Activated T-cell treated with anti-CD3 and anti-CD28 coated beads for 24 hours (primary cell): ENCODE results near the gene EPM2A.
A peak's percentile ranks its signal among the peaks of the same experiment; 100 is the strongest.
"Not testable (repeated sequence)": the region's sequence is repeated elsewhere in the genome, so short reads cannot be mapped to it uniquely, and the experiment has no call there.

Source experiments
- DNase-seq: peaks from one replicate; pipeline ENCODE4 v3.0.0-alpha.2; 2020; ENCODE audit warnings: low read depth

The EPM2A gene

DNA sequence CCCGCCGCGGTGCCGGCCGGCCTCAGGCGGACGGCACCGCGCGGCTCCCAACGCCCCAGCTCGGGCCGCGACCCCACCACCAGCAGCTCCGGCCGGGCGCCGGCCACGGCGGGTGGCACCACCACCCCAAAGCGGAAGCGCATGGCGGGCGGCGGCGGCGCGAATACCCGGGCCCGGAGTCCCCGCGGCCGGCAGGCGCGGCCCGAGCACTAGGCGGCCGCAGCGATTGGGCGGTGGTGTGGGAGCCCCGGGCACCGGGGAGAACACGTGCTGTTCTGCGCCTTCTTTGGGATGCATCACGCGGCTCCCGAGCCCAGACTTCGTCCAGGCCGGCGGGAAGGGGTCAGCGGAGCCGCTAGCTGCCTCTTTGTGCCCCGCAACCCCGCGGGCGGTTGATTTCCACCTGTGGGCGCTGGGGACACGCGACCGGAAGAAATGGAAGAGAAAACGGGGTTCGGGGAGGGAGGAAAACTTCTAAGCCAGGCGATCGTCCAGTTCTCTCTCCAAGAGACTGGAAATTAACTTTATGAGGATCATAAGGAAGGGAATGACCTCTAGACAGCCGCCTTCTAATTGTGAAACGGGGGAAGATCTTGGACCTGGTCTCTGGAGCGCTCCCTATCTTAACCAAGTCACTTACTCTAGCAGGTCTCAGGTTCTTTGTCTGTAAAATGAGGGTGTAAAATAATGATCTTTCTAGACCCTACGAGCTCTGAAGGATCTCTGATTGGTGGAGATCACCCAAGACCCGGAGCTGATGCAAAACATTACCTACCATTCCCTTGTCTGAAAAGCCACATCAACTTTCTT lies at the start of gene EPM2A:
EPM2A (minus strand) TSS at position 165 of the 810 bp plus-strand sequence; CDS start at position 143, 22 bp downstream.
- DNase-seq = peak; percentile 35

DNA sequence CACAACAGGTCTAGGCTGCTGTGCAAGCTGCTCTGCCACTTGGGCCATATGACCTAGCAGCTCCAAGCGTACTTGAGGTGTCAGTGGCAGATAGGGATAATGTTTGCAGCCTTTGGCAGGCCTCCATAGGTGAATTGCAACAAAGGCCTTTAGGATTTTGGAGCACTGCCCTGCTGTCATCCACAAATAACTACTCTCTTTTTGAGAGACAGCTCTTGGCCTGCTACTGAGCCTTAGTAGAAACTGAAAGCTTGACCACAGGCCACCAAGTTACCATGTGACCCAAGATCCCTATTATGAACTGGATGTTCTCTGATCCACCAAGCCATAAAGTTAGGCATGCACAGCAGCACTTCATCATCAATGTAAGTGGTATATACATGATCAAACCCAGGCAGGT lies 49.4 kb upstream of the EPM2A start:
- DNase-seq = no peak

DNA sequence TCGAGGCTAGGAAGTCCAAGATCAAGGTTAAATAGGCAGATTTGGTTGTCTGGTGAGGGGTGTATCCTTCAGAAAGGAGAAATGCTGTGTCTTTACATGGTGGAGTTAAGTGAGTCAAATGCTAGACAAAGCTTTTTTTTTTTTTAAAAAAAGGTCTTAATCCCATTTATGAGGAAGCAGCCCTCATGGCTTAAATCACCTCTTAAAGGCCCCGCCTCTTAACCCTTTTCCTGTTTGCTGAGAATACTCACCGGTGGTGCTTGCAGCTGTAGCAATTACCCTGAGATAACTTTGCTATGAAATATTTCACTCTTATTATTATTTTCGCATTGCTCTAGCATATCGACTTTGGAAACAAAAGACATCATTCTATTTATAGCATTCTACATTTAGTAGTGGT lies 48.5 kb upstream of the EPM2A start:
- no peak for DNase-seq

DNA sequence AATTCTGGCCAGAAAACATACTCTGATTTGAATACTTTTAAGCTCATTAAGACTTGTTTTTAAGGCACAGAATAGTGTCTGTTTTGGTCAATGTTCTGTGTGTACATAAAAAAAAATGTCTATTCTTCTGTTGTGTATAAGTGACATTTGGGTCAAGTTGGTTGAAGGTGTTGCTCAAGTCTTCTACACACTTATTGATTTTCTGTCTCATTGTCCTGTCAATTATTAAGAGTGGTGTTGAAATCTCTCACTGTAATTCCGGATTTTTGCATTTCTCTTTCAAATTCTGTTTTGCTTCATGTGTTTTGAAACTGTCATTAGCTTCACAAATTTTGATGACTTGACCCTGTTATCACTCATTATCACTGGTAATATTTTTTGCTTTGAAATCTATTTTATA lies 37.5 kb upstream of the EPM2A start:
- no peak for DNase-seq

DNA sequence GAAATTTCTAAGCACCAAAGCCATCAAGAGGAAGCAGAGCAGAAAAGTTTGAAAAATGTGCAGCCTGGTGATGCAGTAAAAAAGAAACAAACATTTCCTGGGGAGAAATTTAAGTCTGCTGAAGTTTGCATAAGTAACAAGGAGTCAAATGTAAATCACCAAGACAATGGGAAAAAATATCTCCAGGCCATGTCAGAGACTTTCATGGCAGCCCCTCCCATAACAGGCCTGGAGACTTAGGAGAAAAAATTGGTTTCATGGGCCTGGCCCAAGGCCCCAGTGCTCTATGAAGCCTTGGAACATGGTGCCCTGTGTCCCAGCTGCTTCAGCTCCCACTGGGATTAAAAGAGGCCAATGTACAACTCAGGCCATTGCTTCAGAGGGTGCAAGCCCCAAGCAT lies 30.1 kb upstream of the EPM2A start:
- no peak for DNase-seq

DNA sequence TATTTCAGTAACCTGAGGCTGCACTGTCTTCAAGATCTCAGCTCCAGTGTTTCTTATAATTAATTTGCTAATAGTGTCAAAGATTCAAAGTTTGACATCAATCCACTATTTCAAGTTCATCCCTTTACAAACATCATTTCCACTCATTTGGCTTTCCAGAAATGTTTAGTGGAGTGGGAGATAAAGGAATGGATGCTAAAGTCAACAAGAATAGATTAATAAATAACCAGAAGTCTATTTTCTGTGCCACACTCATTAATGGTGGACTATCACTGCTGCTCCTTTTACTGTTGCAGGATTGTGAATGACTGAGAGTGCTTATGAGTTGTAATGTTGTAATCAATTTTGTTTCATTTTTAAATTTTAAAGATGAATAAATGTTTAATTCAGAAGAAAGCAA lies 28.4 kb upstream of the EPM2A start:
- no peak for DNase-seq

DNA sequence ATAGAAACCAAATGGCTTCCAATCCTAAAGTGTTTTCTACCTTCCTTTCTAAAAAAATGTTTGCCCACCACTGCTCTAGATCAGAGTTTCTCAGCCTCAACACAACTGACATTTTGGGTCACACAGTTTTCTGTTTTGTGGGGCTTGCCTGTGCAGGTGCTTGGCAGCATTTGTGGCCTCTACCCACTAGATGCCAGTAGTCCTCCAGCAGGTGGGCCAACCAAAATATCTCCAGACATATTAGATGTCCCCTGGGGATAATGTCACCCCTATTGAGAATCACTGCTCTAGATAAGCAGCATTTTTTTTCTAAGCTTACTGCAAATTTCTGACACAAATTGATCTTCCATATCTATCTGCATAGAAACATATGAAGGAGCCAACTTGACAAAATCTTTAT lies 26.3 kb upstream of the EPM2A start:
- no peak for DNase-seq

DNA sequence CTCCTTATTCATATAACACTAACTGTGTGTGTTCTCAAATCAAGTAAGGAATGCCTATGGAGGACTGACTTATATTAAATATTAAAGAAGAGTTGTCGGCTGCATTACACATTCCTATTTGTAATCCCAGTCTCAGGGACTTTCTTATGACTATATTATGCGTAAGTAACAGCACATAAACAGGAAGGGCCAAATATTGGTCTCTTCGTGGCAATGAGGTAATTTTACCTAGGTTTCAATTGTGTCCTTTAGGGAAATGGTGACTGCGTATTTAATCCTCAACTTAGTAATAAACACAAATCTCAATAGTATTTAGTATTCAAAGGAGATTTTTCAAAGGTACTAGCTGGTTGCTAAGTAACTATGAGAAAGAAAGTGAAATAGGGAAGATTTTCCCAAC lies 22.8 kb upstream of the EPM2A start:
- no peak for DNase-seq

DNA sequence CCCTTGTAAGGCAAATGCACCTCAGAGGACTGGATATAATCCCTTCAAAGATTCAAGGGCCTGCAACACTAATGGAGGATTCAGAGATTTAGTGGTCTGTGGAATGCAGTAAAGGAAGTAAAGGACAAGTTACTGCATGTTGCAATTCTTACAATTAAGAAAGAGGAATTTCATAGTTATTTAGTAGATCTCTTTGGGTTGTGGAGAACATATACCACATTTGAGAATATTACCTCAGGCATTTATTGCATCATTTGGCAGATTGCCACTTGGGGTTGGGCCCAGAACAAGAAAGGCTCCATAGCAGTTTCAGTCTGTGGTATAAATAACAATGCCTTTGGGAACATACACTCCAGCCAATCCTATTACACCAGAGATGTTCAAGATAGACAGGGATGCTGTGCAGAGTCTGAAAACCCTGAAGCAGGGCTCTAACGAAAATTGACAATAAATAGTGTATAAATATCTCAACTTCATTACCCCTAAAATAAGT lies 20.9 kb upstream of the EPM2A start:
- no peak for DNase-seq

DNA sequence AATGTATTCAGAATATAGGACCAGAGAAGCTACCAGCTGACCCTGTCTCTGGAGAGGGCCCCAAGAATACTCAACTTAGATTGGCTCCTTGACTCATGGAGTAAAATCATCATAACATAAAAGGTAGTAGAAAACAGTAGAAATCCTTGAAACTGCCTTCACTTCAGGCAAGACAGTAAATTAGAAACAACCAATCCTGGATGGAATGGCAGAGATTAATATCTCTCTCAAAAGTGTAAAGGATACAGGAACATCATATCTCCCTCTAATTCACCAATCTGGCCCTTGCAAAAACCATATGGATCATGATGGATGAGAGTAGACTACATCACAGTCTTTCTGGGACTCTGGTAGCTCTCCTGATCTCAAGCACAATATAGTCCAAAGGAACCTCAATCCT lies 20.4 kb upstream of the EPM2A start:
- no peak for DNase-seq

DNA sequence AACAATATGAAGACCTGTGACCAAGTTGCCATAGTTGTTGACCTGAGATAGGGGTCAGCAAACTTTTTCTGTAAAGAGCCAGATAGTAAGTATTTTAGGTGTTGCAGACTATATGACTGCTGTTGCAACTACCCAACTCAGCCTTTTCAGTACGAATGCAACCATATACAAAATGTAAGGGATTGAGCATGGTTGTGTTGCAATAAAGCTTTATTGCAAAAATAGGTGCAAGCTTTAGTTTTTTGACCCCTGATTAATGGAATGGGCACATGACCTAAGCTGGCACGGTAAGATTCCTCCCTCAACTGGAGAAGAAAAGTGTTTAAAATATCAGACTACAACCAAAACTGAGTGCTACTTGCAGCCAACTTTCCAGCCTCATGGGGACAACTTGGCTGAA lies 17.3 kb upstream of the EPM2A start:
- no peak for DNase-seq

DNA sequence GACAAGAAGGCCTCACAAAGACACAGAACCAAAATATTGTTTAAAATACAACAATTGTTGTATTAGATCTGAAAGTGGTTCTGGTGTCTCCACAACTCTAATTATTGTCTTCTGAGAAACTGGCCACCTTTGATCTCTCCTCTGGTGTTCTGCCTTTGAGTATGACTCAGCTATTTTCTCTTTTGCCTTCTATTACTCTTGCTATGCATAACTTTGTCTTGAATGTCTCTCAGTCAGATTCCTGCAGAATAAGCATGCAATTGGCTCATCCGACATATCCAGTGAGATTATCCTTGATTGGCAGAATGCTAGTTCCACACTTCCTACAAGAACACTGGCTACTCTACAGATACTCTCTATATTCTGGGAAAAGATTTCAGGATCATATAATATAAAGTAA lies 14.3 kb upstream of the EPM2A start:
- DNase-seq = no peak

DNA sequence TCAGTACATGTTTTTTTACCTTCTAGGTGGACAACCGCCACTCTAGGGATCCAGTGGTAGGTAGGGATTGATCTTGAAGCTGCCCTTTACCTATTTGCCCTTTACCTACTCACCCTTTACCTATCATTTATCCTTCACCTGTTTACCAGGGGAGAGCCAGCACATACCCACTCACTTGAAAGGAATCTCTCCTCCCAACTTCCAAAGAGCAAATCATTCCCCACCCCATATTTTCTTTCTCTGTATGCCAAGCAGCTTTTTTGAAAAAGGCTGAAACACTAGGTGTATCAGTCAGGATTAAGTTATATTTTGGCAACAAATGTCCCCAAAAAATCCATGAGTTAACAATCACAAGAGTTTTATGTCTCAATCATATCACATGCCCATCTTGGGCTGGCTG lies 10.5 kb upstream of the EPM2A start:
- no peak for DNase-seq

DNA sequence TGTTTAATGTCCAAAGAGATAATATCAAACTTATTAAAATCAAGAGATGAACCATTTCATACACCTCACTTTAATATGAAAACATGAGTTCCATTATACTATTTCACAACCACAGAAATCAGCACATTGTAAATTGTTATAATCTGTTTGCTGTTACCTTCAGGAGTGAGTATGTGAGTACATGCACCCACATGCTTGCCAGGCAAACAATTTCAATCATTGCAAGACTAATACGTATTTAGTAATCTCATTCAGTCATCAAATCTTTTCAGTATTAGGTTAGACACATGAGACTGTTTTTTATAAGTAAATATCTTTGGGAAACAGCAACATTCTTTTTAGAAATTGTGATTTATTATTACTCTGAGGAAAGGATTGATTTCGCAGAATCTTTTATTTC lies 9.3 kb upstream of the EPM2A start:
- no peak for DNase-seq

DNA sequence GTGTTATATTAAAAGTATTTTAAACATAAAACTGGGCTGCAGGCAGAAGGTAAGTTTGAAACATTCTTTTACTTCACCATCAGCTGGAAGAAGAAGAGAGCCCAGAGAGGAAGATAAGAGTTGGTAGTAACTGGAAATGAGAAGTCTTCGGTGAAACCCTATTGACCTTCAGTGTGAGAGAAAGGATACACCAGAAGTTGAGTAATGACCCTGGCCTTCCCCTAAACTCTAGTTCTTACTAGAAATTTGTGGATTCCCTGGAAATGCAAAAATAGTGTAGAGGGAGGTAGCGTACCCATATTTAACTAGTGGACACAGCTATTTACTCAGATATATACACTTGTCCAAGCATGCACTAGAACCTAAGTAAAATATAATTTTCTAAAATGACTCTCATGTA lies 8.0 kb upstream of the EPM2A start:
- DNase-seq = no peak

DNA sequence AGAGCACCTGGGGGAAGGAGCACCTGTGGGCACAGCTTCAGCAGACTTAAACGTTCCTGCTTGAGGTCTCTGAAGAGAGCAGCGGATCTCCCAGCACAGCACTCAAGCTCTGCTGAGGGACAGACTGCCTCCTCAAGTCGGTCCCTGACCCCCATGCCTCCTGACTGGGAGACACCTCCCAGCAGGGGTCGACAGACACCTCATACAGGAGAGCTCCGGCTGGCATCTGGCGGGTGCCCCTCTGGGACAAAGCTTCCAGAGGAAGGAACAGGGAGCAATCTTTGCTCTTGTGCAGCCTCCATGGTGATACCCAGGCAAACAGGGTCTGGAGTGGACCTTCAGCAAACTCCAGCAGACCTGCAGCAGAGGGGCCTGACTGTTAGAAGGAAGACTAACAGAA lies 7.2 kb upstream of the EPM2A start:
- DNase-seq = not testable (repeated sequence)

DNA sequence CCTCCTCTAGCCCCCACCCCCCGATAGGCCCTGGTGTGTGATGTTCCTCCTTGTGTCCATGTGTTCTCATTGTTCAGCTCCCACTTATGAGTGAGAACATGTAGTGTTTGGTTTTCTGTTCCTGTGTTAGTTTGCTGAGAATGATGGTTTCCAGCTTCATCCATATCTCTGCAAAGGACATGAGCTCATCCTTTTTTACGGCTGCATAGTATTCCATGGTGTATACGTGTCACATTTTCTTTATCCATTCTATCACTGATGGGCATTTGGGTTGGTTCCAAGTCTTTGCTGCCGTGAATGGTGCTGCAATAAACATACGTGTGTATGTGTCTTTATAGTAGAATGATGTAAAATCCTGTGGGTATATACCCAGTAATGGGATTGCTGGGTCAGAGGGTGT lies 4.4 kb upstream of the EPM2A start:
- not testable (repeated sequence) for DNase-seq

DNA sequence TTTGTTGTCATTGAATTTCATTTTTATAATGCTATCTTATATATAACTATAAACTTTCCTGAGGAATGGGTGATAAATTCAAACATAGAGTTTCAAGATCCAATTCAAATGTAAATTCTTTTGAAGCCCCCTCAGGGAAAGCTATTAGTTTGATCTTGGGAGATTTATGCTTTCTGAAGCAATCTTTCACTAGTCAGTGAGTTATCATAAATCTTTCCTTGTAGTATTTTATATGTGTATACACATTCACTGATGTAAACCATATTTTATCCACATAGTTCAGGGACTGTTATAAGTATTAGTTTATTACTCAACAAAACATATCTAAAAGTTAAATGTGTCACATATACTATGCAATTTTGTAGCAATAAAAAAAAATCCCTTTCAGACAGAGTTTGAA lies 2.9 kb upstream of the EPM2A start:
- no peak for DNase-seq

DNA sequence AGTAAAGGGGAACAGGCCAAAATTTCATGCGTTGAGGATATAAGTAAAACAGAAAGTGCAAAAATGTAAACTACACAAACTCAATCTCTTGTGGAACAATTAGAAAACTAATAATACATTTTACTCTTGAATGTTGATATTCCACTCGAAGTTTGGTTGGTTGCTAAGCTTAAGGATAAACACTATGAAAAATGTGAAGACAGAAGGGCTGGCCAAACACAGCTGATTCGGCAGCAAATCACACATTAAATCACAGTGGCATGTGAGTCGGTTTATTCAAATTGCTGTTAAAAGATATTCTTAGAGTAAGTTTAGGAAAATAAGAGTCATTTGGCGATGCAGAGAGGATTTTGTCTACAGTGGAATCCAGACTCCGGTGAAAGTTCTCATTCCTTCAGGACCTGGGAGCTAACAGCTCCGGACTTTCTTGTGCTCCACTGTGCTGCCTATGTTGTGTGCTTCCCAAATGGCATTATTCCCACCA lies 1.4 kb upstream of the EPM2A start:
- no peak for DNase-seq

DNA sequence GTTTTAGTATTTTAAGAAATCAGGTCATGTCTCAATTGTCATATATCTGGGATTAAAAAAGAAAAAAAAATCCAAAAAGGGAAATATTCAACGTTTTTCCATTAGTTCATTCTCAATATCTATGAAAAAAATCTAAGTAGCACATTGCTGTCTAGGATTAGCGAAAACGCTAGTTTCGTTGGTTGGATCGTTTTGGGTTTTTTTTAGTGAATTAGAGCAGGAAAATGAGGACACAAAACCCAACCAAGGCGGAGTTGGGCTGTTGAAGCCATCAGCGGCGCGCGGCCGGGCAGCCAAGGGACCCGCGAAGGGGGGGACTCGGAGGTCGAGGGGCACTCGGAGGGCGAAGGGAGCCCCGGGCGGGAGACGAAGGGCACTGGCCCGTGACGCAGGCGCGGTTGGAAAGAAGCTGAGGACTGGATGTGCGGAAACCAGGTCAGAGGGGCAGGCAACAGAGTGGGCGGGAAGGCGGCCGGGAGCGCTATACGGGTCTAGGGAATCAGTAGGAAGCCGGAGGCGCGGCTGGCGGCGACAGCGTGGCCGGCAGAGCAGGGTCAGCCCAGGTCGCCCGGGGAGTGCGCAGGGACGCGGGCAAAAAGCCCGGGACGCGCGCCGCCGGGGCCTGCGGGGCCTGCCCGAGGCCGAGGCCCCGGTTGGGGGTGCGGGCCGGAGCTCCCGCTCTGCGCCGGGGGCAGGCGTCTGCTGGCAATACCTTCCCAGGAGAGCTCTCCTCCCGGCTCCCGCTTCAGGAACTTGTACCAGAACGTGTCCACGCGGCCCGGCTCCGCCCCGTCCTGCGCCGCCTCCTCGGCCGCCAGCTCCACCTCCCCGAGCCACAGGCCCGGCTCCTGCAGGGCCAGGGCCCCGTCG lies 599 bp downstream of the EPM2A start:
- peak; percentile 64 for DNase-seq

DNA sequence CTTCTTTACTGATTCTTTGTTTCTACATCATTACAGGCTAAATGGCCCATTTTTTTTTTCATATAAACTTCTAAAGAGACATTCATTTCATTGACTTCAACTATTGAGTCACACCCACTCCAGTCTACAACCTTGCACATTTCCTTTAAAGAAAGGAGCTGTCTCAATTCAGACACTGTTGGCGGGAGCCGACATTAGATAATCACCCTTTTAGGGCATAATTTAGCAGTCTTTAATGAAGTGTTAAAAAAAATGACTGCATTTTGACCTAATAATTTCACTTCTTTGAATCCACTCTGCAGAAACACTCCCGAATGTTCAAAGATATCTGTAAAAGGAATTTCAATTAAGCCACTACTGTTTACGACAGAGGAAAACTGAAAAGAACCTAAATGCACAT lies 1.5 kb downstream of the EPM2A start:
- DNase-seq = no peak

DNA sequence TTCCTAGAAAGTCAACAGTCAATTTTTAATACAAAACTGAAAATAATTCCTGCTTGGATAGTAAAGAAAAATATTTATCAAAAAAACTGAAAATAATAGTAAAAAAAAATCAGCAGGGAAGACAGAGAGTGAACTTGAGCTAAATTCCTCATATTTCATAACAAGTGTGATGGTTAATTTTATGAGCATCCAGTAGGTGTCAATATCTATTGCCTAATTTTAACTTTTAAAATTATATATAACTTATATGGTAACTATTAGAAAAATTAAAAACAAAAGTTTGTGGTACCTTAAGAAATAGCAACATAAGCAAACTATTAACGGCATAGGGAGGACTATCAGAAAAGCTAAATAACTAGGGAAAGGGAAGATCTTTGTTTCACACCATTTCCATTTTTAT lies 2.1 kb downstream of the EPM2A start:
- no peak for DNase-seq

DNA sequence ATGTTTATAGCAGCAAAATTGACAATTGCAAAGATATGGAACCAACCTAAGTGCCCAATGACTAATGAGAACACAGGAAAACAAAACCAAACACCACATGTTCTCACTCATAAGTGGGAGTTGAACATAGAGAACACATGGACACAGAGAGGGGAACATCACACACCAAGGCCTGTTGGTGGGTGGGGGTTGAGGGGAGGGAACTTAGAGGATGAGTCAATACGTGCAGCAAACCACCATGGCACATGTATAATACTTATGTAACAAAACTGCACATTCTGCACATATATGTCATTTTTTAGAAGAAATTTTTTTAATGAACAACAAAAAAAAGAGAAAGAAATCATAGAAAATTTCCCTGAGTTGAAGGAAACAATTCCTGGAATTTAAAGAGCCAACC lies 3.9 kb downstream of the EPM2A start:
- DNase-seq = peak; percentile 7
